Stimulated activated CD8-positive, alpha-beta memory T cell treated with anti-CD3 and anti-CD28 coated beads, Interleukin-7, amount 100 ng/mL, for 48 hours (primary cell): ENCODE data around the gene LAMTOR2.
"Not testable (repeated sequence)": the region's sequence is repeated elsewhere in the genome, so short reads cannot be mapped to it uniquely, and the experiment has no call there.

ENCODE experiments used
- DNase-seq, 2 donors: peaks; one replicate each; pipeline ENCODE4 v3.0.0-alpha.2; 2020; ENCODE audit warnings: low read depth in 1 of 2; ENCODE audit errors: extremely low read depth in 1 of 2

The LAMTOR2 gene

GRCh38 chr1:156054500-156055280 lies at the start of gene LAMTOR2:
Gene LAMTOR2, plus strand, starts transcription at chr1:156054782. Its CDS starts 108 bp downstream, at chr1:156054890.
- DNase-seq, result peak; percentile 93 to 96

- DNase-seq, result no peak
Observed at GRCh38 chr1:156004843-156005584, 49.6 kb upstream of the LAMTOR2 start.

- no peak for DNase-seq
Observed at GRCh38 chr1:156006666-156007376, 47.8 kb upstream of the LAMTOR2 start.

- DNase-seq, result no peak
Observed at GRCh38 chr1:156009404-156009803, 45.2 kb upstream of the LAMTOR2 start.

GRCh38 chr1:156012051-156012817 lies 42.3 kb upstream of the LAMTOR2 start:
- DNase-seq, result no peak

- no peak for DNase-seq
Observed at GRCh38 chr1:156014829-156015228, 39.8 kb upstream of the LAMTOR2 start.

GRCh38 chr1:156019946-156020292 lies 34.7 kb upstream of the LAMTOR2 start:
- DNase-seq, result no peak

- peak; percentile 67 to 84 for DNase-seq
Observed at GRCh38 chr1:156020293-156021092, 34.1 kb upstream of the LAMTOR2 start, which contains the start of gene SSR2. Gene SSR2, minus strand, starts transcription at chr1:156020951. Its CDS starts 784 bp downstream, at chr1:156020167.

- no peak for DNase-seq
Observed at GRCh38 chr1:156021093-156021428, 33.5 kb upstream of the LAMTOR2 start.

- no peak for DNase-seq
Observed at GRCh38 chr1:156021954-156022353, 32.6 kb upstream of the LAMTOR2 start.

GRCh38 chr1:156024801-156025200 lies 29.8 kb upstream of the LAMTOR2 start:
- no peak for DNase-seq

- DNase-seq, result peak in 1 of 2 donors; percentile 17
Observed at GRCh38 chr1:156025876-156026275, 28.7 kb upstream of the LAMTOR2 start.

- no peak for DNase-seq
Observed at GRCh38 chr1:156026588-156026987, 28.0 kb upstream of the LAMTOR2 start.

- DNase-seq, result no peak
Observed at GRCh38 chr1:156033011-156033410, 21.6 kb upstream of the LAMTOR2 start.

GRCh38 chr1:156034991-156035390 lies 19.6 kb upstream of the LAMTOR2 start:
- not testable (repeated sequence) for DNase-seq

- no peak for DNase-seq
Observed at GRCh38 chr1:156042828-156043227, 11.8 kb upstream of the LAMTOR2 start.

- DNase-seq, result peak in 1 of 2 donors; percentile 11
Observed at GRCh38 chr1:156045076-156045475, 9.5 kb upstream of the LAMTOR2 start.

GRCh38 chr1:156048663-156049258 lies 5.8 kb upstream of the LAMTOR2 start:
- no peak for DNase-seq

- DNase-seq, result no peak
Observed at GRCh38 chr1:156050376-156050775, 4.2 kb upstream of the LAMTOR2 start.
